Measurements from ENCODE around the gene CMTM3. TPM values are rescaled to one million over a fixed set of nuclear protein-coding genes. Genes with fewer than 3 reads are reported as not detected.
"Not testable (repeated sequence)": the region's sequence is repeated elsewhere in the genome, so short reads cannot be mapped to it uniquely, and the experiment has no call there.

CMTM3 gene, protein sequence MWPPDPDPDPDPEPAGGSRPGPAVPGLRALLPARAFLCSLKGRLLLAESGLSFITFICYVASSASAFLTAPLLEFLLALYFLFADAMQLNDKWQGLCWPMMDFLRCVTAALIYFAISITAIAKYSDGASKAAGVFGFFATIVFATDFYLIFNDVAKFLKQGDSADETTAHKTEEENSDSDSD
- total RNA-seq, result 86.9 and 125 TPM in 2 replicates

DNA sequence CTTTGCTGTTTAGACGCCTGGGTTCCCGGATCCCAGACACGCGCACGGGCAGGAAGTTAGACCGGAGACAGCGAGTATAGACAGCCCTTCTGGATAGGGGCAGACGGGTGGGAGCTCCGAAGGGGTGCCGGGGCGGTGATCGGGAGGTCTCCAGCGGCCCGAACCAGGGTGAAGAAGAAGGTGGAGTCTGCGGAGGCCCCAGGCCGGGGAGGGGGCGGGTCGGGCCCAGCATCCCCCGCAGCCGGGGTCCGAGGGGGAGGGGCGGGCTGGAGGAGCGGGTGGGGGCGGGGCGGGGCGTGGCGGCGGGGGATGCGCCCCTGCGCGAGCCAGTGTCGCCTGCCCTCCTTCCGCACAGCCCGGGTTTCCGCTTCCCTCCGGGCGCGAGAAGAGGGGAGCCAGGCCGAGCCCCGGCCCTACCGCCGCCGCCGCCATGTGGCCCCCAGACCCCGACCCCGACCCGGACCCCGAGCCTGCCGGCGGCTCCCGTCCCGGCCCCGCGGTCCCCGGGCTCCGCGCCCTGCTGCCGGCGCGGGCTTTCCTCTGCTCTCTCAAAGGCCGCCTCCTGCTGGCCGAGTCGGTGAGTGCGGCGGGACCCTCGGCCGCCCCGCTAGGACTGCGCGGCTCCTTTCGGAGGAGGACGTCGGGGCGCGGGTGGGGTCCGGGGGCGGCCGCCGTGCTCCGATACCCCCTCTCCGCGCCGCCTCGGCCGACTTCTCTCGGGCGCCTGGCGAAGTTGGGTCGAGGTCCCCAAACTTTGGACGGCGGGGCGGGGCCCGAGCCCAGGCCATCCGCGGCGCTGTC, at the start of gene CMTM3:
TSS of gene CMTM3 (plus strand) at position 329 of the 801 bp plus-strand sequence. CDS start at position 431, 102 bp downstream.
- DNase-seq (ENCODE audit: extremely low read depth, low read depth, low spot score), result no peak

DNA sequence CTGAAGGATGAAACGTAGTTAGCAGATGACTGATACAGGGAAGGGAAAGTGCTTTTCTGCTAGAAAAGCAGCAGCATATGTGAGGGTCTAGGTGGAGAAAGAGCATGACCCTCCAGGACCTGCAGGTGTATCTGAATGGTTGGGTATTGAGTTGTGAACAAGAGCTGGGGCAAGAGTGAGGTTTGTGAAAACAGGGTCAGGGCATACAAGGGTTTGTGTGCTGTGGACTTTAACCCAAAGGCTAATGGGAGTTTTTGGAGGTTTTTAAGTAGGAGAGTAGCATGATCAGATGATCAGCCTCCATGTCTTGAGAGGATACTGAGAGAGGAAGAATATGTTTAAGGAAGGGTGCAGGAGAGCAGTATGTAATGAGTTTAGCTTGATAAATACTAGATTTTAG, 44.4 kb upstream of the CMTM3 start:
- no peak for DNase-seq (ENCODE audit: extremely low read depth, low read depth, low spot score)

DNA sequence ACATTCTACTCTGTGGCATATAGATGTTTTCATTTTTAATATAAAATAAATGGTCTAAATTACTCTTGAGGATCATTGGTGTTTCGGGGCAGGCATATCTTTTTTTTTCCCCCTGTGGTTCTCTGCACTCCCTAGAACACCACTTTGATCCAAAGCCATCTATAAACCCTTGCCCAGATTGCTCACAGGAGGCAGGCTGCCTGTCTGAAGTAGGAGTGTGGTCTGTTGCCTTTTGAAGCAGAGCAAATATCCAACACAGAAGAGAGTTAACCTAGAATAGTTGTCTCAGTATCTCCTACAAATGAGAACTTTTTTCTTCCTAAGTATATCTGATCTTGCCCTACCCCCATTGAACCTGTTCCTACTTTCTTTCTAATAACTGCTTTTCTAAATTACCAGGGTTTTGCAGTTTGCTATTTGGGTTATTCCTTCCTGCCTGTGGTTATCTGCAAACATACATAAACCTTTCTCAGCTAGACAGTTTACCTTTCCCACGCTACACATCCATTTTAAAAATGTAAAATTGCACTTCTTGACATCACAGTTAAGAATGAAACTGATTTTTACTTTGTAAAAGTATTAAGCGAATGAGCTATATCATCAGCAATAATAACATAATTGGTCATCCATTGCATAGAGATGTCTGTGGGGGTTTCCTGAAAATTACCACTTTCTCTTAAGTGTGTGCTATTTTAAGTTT, 43.0 kb upstream of the CMTM3 start:
- no peak for DNase-seq (ENCODE audit: extremely low read depth, low read depth, low spot score)

DNA sequence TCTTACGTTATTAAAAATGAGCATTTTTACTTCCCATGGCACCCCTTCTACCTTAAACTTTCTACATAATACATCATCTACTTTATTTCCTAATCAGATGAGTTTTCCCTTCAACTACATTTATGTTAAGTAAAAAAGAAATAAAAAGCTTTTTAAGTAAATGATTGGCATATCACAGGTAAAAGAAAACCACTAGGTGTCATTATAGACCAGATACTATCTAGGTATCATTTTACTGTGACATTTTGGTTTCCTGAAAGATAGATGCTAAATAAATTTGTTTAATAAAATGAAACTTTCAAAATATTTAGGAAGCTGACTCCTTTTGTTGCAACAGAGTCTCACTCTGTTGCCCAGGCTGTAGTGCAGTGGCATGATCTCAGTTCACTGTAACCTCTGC, 42.1 kb upstream of the CMTM3 start:
- no peak for DNase-seq (ENCODE audit: extremely low read depth, low read depth, low spot score)

DNA sequence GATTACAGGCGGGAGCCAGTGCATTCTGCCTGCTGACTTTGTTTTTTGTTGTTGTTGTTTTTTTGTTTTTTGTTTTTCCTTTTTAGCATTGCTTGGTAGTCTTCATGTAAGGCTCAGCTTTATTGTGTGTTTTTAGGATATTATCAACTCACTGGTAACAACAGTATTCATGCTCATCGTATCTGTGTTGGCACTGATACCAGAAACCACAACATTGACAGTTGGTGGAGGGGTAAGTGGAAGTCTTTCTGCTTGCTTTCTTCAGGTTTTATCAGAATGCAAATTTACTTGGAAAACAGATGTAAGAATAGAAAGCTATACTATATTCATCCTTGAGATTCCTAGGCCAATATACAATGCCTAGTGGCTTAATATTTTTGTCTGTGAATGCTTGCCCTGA, 41.5 kb upstream of the CMTM3 start:
- no peak for DNase-seq (ENCODE audit: extremely low read depth, low read depth, low spot score)

DNA sequence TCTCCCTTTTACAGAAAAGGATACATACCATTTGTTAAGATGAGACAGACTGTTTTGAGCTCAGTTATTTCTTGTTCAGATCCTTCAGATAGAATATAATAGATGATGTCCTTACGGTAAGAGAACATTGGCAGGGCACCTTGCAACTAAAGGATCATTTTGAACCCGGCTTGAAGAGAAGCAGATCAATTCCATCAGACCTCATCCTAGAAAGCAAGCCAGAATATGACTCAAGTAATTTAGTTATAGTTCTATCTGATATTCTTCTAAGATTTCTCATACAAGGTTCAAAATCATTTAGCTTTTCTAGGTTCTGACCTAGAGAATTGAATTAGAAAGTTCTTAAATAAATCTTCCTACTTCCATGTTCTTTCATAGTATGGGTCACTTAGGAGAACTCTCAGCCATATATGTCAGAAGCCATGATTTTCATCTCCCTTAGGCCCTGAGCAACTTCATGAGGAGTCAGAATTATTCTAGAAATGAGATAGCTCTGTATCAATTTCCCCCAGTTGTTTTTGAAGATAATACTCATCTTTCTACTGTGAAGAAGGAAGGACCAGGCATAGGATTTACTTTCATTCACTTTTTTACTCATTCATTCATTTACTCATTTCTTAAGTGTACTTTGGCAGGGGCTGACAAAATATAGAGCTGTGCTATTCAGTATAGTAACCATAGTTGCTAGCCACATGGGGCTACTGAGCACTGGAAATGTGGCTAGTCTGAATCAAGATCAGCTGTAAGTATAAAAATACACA, 40.8 kb upstream of the CMTM3 start:
- no peak for DNase-seq (ENCODE audit: extremely low read depth, low read depth, low spot score)

DNA sequence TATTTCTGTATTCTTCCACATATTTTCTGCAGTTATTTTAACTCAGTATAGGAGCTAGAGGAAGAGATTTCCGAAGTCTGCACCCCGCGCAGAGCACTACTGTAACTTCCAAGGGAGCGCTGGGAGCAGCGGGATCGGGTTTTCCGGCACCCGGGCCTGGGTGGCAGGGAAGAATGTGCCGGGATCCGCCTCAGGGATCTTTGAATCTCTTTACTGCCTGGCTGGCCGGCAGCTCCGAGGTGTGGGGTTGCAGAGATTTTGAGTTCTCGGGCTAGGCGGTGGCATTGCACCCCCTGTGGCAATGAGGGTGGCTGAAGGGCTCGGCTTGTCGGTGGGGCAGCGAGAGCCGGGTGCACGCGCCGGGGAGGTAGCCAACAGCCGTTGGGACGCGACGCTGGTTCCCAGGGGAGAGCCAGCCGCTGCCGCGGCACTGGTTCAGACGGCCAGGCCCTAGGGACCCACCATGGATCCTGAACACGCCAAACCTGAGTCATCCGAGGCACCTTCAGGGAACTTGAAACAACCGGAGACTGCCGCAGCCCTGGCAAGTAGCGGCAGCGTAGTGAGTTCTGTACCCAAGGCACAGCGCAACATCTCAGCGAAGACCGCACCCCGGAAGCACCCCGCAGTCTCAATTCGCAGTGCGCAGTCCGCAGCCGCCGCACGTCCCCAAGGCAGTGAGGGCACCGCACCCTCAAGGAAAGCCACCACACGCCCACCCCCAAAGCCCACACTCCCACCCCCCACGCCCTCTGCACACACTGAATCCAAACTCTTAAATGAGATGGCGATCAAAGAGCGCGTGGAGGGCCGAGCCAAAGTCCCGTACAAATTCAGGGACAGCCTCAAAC, 38.2 kb upstream of the CMTM3 start, which contains the start of gene CMTM1:
TSS of gene CMTM1 (plus strand) at position 389 of the 851 bp plus-strand sequence. CDS start at position 464, 75 bp downstream.
- DNase-seq (ENCODE audit: extremely low read depth, low read depth, low spot score), result no peak

DNA sequence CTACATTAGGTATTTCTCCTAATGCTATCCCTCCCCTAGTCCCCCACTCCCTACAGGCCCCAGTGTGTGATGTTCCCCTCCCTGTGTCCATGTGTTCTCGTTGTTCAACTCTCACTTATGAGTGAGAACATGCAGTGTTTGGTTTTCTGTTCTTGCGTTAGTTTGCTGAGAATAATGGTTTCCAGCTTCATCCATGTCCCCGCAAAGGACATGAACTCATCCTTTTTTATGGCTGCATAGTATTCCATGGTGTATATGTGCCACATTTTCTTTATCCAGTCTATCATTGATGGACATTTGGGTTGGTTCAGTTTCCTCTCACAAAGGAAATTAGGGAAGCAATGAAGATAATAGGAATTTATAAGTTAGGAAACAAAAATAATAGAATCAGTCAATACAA, 37.2 kb upstream of the CMTM3 start:
- DNase-seq (ENCODE audit: extremely low read depth, low read depth, low spot score), result not testable (repeated sequence)

DNA sequence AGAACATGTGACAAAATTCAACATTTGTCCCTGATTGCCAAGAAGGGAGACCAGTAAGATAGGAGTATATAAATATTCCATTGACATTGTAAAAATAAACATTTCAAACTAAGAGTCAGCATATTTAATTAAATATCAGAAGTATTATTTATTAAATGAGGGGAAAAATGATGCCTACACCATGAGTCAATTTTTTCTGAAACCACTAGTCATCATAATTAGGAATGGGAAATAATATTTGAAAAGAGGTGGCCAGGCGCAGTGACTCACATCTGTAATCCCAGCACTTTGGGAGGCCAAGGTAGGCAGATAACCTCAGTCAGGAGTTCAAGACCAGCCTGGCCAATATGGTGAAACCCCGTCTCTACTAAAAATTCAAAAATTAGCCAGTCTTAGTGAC, 36.1 kb upstream of the CMTM3 start:
- DNase-seq (ENCODE audit: extremely low read depth, low read depth, low spot score), result no peak

DNA sequence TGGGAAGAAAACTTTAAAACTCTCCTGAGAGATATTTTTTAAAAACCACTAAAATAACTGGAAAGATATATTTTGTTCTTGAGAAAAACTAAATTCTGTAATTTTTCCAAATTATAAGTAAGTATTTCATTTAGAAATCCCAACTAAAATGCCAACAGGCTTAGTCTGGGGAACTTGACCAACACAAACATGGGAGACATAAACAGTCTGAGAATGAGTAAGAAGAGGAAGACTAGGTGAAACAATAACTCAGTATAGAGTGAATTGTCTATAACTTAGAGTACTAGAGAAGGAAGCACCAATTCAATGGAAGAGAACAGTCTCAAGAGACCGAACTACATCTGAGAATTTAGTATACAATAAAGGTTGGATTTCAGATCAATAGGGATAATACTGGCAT, 35.4 kb upstream of the CMTM3 start:
- no peak for DNase-seq (ENCODE audit: extremely low read depth, low read depth, low spot score)

DNA sequence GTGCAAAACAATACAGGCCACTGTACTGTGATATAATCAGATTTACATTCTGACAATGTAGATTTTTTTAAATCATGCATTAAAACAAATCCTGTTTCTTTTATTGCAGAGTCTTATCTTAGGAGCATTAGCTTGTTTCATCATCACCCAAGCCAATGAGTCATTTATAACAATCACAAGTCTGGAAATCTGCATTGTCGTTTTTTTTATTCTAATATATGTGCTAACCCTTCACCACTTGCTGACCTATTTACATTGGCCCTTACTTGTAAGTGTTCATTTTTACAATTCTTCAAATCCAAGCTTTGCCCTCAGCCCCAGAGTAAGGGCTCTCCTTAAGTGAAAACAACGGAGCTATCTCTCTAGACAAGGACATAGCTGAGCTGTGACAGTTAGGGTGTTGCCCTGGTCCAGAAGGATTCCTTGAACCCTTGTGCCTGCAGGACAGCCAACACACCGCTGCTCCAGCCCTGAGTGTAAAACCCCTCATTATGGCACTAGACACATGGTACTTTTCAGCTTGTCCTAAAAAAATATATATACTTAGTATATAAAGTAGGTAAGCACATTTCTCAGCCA, 34.6 kb upstream of the CMTM3 start:
- no peak for DNase-seq (ENCODE audit: extremely low read depth, low read depth, low spot score)

DNA sequence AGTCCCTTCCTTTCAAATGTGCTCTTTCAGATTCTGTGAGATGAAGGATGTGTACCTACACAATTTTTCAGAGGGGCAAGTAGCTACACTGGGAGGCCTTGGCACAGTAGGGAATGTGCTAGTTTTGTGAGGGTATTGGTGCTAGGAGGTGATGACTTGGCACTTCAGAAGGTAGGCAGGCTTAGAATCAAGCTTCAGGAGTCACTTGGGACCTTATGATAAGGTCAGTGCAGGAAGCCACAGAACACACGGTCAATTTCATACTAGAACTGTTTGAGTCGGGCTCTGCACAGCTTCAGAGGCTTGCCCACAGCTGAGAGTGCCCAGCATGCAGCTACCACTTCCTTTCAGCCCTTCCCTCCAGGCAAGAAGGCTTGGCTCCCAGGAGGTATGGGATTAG, 32.1 kb upstream of the CMTM3 start:
- no peak for DNase-seq (ENCODE audit: extremely low read depth, low read depth, low spot score)

DNA sequence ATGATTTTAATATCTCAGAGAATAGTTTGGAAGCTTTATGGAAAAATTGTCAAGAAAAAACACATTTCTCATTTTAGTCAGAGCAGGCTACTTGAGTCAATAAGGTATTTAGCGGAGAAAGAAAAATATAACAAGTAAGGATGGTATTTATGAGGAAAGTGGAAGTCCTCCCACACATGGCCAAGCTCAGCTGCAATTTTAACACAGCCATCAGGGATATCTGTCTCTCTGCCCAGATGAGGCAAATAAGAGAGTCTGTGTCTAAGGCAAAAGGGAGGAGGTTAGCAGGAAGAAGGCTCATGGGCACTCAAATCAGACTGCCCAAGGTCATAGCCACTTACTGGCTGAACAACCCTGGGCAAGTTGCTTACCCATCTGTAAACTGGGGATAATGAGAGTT, 30.4 kb upstream of the CMTM3 start:
- DNase-seq (ENCODE audit: extremely low read depth, low read depth, low spot score), result no peak

DNA sequence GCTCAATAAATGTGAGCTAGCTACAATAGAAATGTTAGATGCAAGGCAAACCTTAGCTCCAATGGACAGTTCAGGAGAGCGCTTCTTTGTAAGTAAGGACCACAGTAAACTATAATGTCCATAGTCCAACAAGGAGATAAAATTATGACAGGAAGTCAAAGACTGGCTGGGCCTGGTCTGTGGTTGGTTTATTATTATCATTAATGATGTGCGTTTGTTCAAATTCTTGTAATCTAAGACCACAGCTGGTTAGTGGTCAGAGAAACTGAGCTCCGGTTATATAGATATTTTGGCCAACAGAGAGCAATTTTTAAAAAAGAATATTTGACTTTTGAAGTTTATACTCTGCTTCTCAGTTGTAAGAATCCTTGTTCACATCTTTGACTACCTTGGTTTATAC, 30.0 kb upstream of the CMTM3 start:
- DNase-seq (ENCODE audit: extremely low read depth, low read depth, low spot score), result no peak

DNA sequence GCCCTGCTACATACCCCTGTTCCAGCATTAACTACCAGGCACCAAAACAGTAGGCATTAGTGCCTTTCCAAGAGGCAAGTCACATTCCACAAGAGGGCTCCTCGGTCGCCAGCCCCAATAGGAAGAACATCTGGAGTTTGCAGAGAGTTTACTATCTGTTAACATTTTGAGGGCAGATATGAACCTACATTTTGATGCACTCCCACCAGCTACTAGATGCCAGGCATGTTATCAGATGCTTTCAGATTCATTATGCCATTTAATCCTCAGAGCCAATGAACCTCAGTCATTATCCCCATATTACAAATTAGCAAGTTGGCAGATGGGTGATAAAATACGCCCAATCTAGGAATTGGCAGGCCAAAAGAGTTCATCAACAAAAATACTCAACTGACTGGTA, 29.4 kb upstream of the CMTM3 start:
- no peak for DNase-seq (ENCODE audit: extremely low read depth, low read depth, low spot score)

DNA sequence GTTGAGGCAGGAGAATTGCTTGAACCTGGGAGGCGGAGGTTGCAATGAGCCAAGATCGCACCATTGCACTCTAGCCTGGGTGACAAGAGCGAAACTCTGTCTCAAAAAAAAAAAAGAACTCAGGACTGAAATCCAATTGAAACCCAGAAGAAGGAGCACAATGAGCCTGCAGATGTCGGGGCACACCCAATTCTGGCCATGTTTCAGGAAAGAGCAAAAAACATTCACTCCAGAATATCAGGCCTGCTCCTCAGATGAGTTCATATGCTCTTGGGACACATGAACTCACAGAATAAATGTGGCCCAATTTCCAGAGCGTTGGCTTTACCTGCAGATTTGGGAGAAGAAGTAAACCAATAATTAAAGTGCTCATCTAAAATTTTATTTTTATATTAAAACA, 28.2 kb upstream of the CMTM3 start:
- no peak for DNase-seq (ENCODE audit: extremely low read depth, low read depth, low spot score)

DNA sequence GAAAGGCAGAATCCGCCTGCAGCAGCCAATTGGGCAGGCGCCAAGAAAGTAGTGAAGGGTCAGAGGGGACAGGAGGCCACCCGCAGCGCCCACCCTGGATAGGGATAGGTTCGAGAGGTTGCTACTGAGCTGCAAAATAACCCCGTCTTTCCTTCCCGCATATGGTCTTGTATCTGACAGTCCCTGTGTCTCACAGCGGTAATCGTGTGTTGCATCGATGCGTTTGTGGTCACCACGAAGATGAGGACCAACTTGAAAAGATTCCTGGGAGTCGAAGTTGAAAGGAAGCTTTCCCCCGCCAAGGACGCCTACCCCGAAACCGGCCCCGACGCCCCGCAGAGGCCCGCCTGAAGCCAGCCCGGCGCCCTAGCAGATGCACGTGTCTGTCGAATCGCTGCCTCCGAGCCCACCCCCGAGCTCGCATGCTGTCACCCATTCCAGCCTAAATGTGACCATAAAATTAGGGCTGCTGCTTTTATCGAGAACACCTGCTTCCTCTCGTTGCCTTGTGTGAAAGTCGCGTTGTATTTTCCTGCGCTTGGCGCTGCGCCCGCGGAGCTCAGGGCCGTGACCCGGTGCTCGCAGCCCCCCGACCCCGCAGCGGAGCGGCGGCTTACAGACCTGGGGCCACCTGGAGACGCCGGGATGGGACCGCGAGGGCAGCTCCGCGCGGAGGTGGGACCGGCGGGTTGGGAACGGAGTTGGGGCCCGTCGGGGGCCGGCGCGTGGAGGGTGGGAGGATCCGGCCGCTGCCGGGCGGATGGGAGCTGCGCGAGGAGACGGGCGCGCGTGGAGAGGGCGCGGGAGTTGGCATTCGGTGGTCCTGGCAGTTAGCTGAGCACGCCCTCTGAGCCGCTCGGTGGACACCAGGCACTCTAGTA, 25.6 kb upstream of the CMTM3 start, which contains the start of gene CMTM2:
TSS of gene CMTM2 (plus strand) at position 813 of the 881 bp plus-strand sequence. CDS start 145 bp downstream, outside the sequence.
- DNase-seq (ENCODE audit: extremely low read depth, low read depth, low spot score), result no peak

DNA sequence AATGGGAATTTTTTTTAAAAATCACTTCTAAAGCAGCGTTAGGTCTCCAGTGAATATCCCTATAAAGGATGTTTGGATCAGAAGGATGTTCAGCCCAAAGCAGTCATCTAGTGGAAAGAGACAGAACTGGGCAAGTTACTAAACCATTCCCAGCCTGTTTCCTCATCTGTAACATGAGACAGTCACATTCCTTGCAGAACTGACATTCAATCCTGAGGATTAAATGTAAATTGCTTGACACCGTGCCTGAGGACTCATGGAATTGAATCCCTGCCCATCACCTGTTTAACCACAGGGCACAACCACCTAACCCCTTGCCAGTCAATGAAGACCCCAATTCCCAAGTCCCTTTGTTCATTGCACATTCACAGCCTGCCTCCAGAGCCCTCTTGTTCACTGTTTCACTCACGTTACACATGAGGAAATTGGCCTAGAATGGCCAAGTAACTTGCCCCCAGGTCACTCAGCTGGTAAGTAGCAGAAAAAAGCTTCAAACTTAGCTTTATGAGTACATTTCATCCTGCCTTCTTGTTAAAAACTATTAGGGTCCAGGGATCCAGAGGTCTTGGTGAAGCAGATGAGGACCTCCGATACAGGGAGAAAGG, 23.8 kb upstream of the CMTM3 start:
- no peak for DNase-seq (ENCODE audit: extremely low read depth, low read depth, low spot score)

Data from glomerular endothelial cell (primary cell).